ENCODE results near the gene COX7A1. TPM values are rescaled to one million over a fixed set of nuclear protein-coding genes. Genes with fewer than 3 reads are reported as not detected.

Gene COX7A1
- not detected in 2 replicates for total RNA-seq (2021)
- not detected for Bru-seq, nascent RNA
- not detected for BruChase-seq, experiment 1, labeled RNA remaining after a 2-hour chase
- not detected for BruChase-seq, experiment 2, labeled RNA remaining after a 6-hour chase
- long read RNA-seq: 0 reads

GRCh38 chr19:36152352-36153091 lies at the start of gene COX7A1:
Gene COX7A1, minus strand, starts transcription at chr19:36152447. Its CDS starts 40 bp downstream, at chr19:36152407.
- Histone ChIP-seq H3K27ac (ENCODE audit: low read depth, low read length, poor library complexity, severe bottlenecking) (no peak within 1 kb of the TSS), H3K4me3 (ENCODE audit: low read depth, low read length, poor library complexity, severe bottlenecking) (no peak within 1 kb of the TSS), H3K36me3 (ENCODE audit: insufficient read depth, low read length, poor library complexity, severe bottlenecking) (peaks cover 25% of the 10 kb centered on the region), H3K4me1 (ENCODE audit: insufficient read depth, low read length, poor library complexity, severe bottlenecking) (no peaks in the 10 kb centered on the region), H3K9me3 (ENCODE audit: low read depth, low read length, poor library complexity, severe bottlenecking) (no peaks in the 10 kb centered on the region), H3K27me3 (replicated peaks; ENCODE audit: insufficient read depth, low read depth, low read length, poor library complexity) (no peaks in the 10 kb centered on the region)
- BruUV-seq (replicated peaks): no TSS peak
- intact Hi-C loops (cut with micrococcal nuclease; ENCODE audit: unreplicated experiment): no loop called here
- TF ChIP-seq CTCF (conservative IDR thresholded peaks at IDR 0.05; ENCODE audit: low read depth, low read length) (no peak), EZH2 (IDR thresholded peaks at IDR 0.05; ENCODE audit: borderline replicate concordance, low read depth, low read length, poor library complexity, severe bottlenecking) (no peak)
- CTCF ChIA-PET: interaction anchor here (0.6 kb wide), 1 partner anchor 41 kb away, joined by 5 read pairs; no protein-coding TSS in a partner anchor
- POLR2A ChIA-PET (ENCODE audit: low non-redundant PET): no interaction called here
- DNase-seq (ENCODE audit: low spot score): no peak

GRCh38 chr19:36201684-36202083 lies 49.4 kb upstream of the COX7A1 start:
- POLR2A ChIA-PET (ENCODE audit: low non-redundant PET): no interaction called here

GRCh38 chr19:36198119-36198518 lies 45.9 kb upstream of the COX7A1 start:
- CTCF ChIA-PET: no interaction called here
- no peaks in the 10 kb centered on the region for H3K36me3 ChIP-seq (ENCODE audit: insufficient read depth, low read length, poor library complexity, severe bottlenecking)
- DNase-seq (ENCODE audit: low spot score): no peak
- no peaks in the 10 kb centered on the region for H3K4me1 ChIP-seq (ENCODE audit: insufficient read depth, low read length, poor library complexity, severe bottlenecking)
- POLR2A ChIA-PET (ENCODE audit: low non-redundant PET): no interaction called here
- intact Hi-C loops (cut with micrococcal nuclease; ENCODE audit: unreplicated experiment): no loop called here
- no peaks in the 10 kb centered on the region for H3K27me3 ChIP-seq (replicated peaks; ENCODE audit: insufficient read depth, low read depth, low read length, poor library complexity)
- H3K27ac ChIP-seq (ENCODE audit: low read depth, low read length, poor library complexity, severe bottlenecking): no peak overlapping the region
- no TSS peak for BruUV-seq (replicated peaks)
- TF ChIP-seq EZH2 (IDR thresholded peaks at IDR 0.05; ENCODE audit: borderline replicate concordance, low read depth, low read length, poor library complexity, severe bottlenecking) (no peak), CTCF (conservative IDR thresholded peaks at IDR 0.05; ENCODE audit: low read depth, low read length) (no peak)
- no peak overlapping the region for H3K4me3 ChIP-seq (ENCODE audit: low read depth, low read length, poor library complexity, severe bottlenecking)
- H3K9me3 ChIP-seq (ENCODE audit: low read depth, low read length, poor library complexity, severe bottlenecking): no peaks in the 10 kb centered on the region

More at GRCh38 chr19:36201684-36202083, 49.4 kb upstream of the COX7A1 start:
- CTCF ChIA-PET: no interaction called here
- intact Hi-C loops (cut with micrococcal nuclease; ENCODE audit: unreplicated experiment): no loop called here
- no peak overlapping the region for H3K4me3 ChIP-seq (ENCODE audit: low read depth, low read length, poor library complexity, severe bottlenecking)
- TF ChIP-seq EZH2 (IDR thresholded peaks at IDR 0.05; ENCODE audit: borderline replicate concordance, low read depth, low read length, poor library complexity, severe bottlenecking) (no peak), CTCF (conservative IDR thresholded peaks at IDR 0.05; ENCODE audit: low read depth, low read length) (no peak)
- no peaks in the 10 kb centered on the region for H3K27me3 ChIP-seq (replicated peaks; ENCODE audit: insufficient read depth, low read depth, low read length, poor library complexity)
- no peaks in the 10 kb centered on the region for H3K36me3 ChIP-seq (ENCODE audit: insufficient read depth, low read length, poor library complexity, severe bottlenecking)
- no peaks in the 10 kb centered on the region for H3K4me1 ChIP-seq (ENCODE audit: insufficient read depth, low read length, poor library complexity, severe bottlenecking)
- no peak overlapping the region for H3K27ac ChIP-seq (ENCODE audit: low read depth, low read length, poor library complexity, severe bottlenecking)
- no TSS peak for BruUV-seq (replicated peaks)
- no peaks in the 10 kb centered on the region for H3K9me3 ChIP-seq (ENCODE audit: low read depth, low read length, poor library complexity, severe bottlenecking)
- no peak for DNase-seq (ENCODE audit: low spot score)
